IMR-90 (cell line): ENCODE measurements around the gene FNBP1. TPM values are rescaled to one million over a fixed set of nuclear protein-coding genes. Genes with fewer than 3 reads are reported as not detected.

ENCODE experiments used
- ATAC-seq: fragments of 200-7000 bp; cut with Tn5 transposase; 2 replicates; pipeline ENCODE4 v1.9.1; 2020; ENCODE audit warnings: low read depth, mild to moderate bottlenecking, moderate library complexity
- BruUV-seq: library from RNA; stranded (reverse); fragments of 400-500 nt; replicated peaks from 2 replicates; lab custom pipeline; 2021; lab: Mats Ljungman, UMichigan
- CTCF ChIA-PET: fragments of 300-600 bp; formaldehyde crosslinking; extraction: SDS; loops from one replicate; lab custom pipeline; 2021; ENCODE audit warnings: antibody characterized with exemption; lab: Yijun Ruan, JAX
- POLR2A ChIA-PET: fragments of 300-600 bp; sonication (Branson Sonifier 250); formaldehyde crosslinking; loops from one replicate; lab custom pipeline; 2022; ENCODE audit warnings: antibody characterized with exemption; ENCODE audit not compliant: unreplicated experiment; lab: Charles Lee
- DNase-seq: peaks from one replicate; pipeline ENCODE4 v3.0.0; 2013
- H2AFZ ChIP-seq: replicated peaks from 2 replicates; pipeline ENCODE3; 2013; ENCODE audit warnings: low read length, mild to moderate bottlenecking; ENCODE audit not compliant: poor library complexity
- H2AK5ac ChIP-seq: 2 replicates; pipeline ENCODE4 v1.6.1; 2013; ENCODE audit warnings: low read depth, low read length, inconsistent platforms
- H2AK9ac ChIP-seq: replicated peaks from 2 replicates; pipeline ENCODE3; 2013; ENCODE audit warnings: mild to moderate bottlenecking, low read depth, low read length, moderate library complexity; ENCODE audit not compliant: poor library complexity
- H2BK120ac ChIP-seq: 2 replicates; pipeline ENCODE4 v1.6.1; 2013; ENCODE audit warnings: low read depth, low read length, inconsistent platforms
- H2BK15ac ChIP-seq: 3 replicates; pipeline ENCODE4 v1.6.1; 2013; ENCODE audit warnings: low read depth, low read length, inconsistent platforms
- H2BK20ac ChIP-seq: 2 replicates; pipeline ENCODE4 v1.6.1; 2013; ENCODE audit warnings: low read depth, mild to moderate bottlenecking, inconsistent platforms, low read length, moderate library complexity
- H2BK5ac ChIP-seq: 2 replicates; pipeline ENCODE4 v1.6.1; 2013; ENCODE audit warnings: mild to moderate bottlenecking, low read depth, low read length, inconsistent platforms; ENCODE audit not compliant: poor library complexity, severe bottlenecking
- H3K14ac ChIP-seq: replicated peaks from 2 replicates; pipeline ENCODE4 v1.6.1; 2013; ENCODE audit warnings: low read depth, low read length, inconsistent platforms
- H3K18ac ChIP-seq: 2 replicates; pipeline ENCODE4 v1.6.1; 2013; ENCODE audit warnings: low read depth, low read length, control low read depth
- H3K23ac ChIP-seq: 2 replicates; pipeline ENCODE4 v1.6.1; 2013; ENCODE audit warnings: low read depth, low read length, inconsistent platforms
- H3K27ac ChIP-seq: 2 replicates; pipeline ENCODE4 v1.5.1; 2013; ENCODE audit warnings: mild to moderate bottlenecking, control low read depth, low read length; ENCODE audit not compliant: insufficient read depth
- H3K27me3 ChIP-seq: 2 replicates; pipeline ENCODE4 v1.6.1; 2013; ENCODE audit warnings: low read length; ENCODE audit not compliant: control insufficient read depth, insufficient read depth
- H3K36me3 ChIP-seq: 2 replicates; pipeline ENCODE4 v1.6.1; 2013; ENCODE audit warnings: low read length, mixed read lengths; ENCODE audit not compliant: control insufficient read depth, insufficient read depth
- H3K4ac ChIP-seq: 2 replicates; pipeline ENCODE4 v1.6.1; 2013; ENCODE audit warnings: low read depth, low read length, inconsistent platforms
- H3K4me1 ChIP-seq: 2 replicates; pipeline ENCODE4 v1.6.1; 2013; ENCODE audit warnings: low read length, mixed read lengths; ENCODE audit not compliant: control insufficient read depth, insufficient read depth
- H3K4me2 ChIP-seq: 2 replicates; pipeline ENCODE4 v1.6.1; 2013; ENCODE audit warnings: low read depth, mild to moderate bottlenecking, control low read depth, low read length, moderate library complexity
- H3K4me3 ChIP-seq: 2 replicates; pipeline ENCODE4 v1.5.1; 2013; ENCODE audit warnings: low read depth, mild to moderate bottlenecking, control low read depth, low read length, moderate library complexity; ENCODE audit not compliant: insufficient read depth
- H3K56ac ChIP-seq: 2 replicates; pipeline ENCODE4 v1.6.1; 2013; ENCODE audit warnings: low read length, inconsistent platforms; ENCODE audit not compliant: insufficient read depth; ENCODE audit errors: extremely low read depth
- H3K79me1 ChIP-seq, 2 experiments: 2 replicates each; pipeline ENCODE4 v1.6.1; 2013; ENCODE audit warnings: low read length in 2 of 2, inconsistent platforms in 1 of 2, low read depth in 1 of 2
- H3K9ac ChIP-seq: 2 replicates; pipeline ENCODE4 v1.6.1; 2013; ENCODE audit warnings: low read depth, low read length, control low read depth
- H3K9me1 ChIP-seq: 2 replicates; pipeline ENCODE4 v1.6.1; 2013; ENCODE audit warnings: low read length, inconsistent platforms; ENCODE audit not compliant: insufficient read depth
- H3K9me3 ChIP-seq: 2 replicates; pipeline ENCODE4 v1.6.1; 2013; ENCODE audit warnings: low read length; ENCODE audit not compliant: control insufficient read depth, insufficient read depth
- H4K20me1 ChIP-seq: 2 replicates; pipeline ENCODE4 v1.6.1; 2013; ENCODE audit warnings: low read length, inconsistent platforms; ENCODE audit not compliant: insufficient read depth
- H4K5ac ChIP-seq: 2 replicates; pipeline ENCODE4 v1.6.1; 2013; ENCODE audit warnings: mild to moderate bottlenecking, low read depth, low read length, control low read depth
- H4K8ac ChIP-seq, 2 experiments: 2 replicates each; pipeline ENCODE4 v1.6.1; 2013; ENCODE audit warnings: low read depth in 2 of 2, low read length in 2 of 2, control low read depth in 1 of 2, inconsistent platforms in 1 of 2
- H4K91ac ChIP-seq: 2 replicates; pipeline ENCODE4 v1.6.1; 2013; ENCODE audit warnings: low read depth, low read length, inconsistent platforms; ENCODE audit not compliant: insufficient read depth
- BHLHE40 ChIP-seq: fragments of 150-350 bp; IDR thresholded peaks from 2 replicates; pipeline ENCODE4 v1.6.1; 2016; ENCODE audit warnings: mild to moderate bottlenecking, low read depth, low read length
- CEBPB ChIP-seq: IDR thresholded peaks from 2 replicates; pipeline ENCODE4 v1.6.1; 2012; ENCODE audit warnings: low read depth, low read length, improper control_type of control experiment
- CHD1 ChIP-seq: IDR thresholded peaks from 2 replicates; pipeline ENCODE4 v1.6.1; 2012; ENCODE audit warnings: low read depth, low read length, improper control_type of control experiment
- ELK1 ChIP-seq: fragments of 150-350 bp; IDR thresholded peaks from 2 replicates; pipeline ENCODE4 v1.6.1; 2016; ENCODE audit warnings: low read depth, mild to moderate bottlenecking, low read length, moderate library complexity, borderline replicate concordance
- MAFK ChIP-seq: IDR thresholded peaks from 2 replicates; pipeline ENCODE4 v1.6.1; 2012; ENCODE audit warnings: low read depth, low read length, improper control_type of control experiment
- MAZ ChIP-seq: IDR thresholded peaks from 2 replicates; pipeline ENCODE4 v1.6.1; 2012; ENCODE audit warnings: low read depth, mild to moderate bottlenecking, low read length, improper control_type of control experiment, moderate library complexity, borderline replicate concordance
- MXI1 ChIP-seq: IDR thresholded peaks from 2 replicates; pipeline ENCODE4 v1.6.1; 2012; ENCODE audit warnings: low read depth, mild to moderate bottlenecking, low read length, moderate library complexity, borderline replicate concordance
- NFE2L2 ChIP-seq: fragments of 150-350 bp; IDR thresholded peaks from 2 replicates; pipeline ENCODE4 v1.6.1; 2016; ENCODE audit warnings: low read depth, mild to moderate bottlenecking, low read length
- RAD21 ChIP-seq: IDR thresholded peaks from 2 replicates; pipeline ENCODE4 v1.6.1; 2012; ENCODE audit warnings: low read length, improper control_type of control experiment
- RCOR1 ChIP-seq: IDR thresholded peaks from 2 replicates; pipeline ENCODE4 v1.6.1; 2012; ENCODE audit warnings: mild to moderate bottlenecking, low read length, improper control_type of control experiment; ENCODE audit not compliant: insufficient replicate concordance
- RFX5 ChIP-seq: IDR thresholded peaks from 2 replicates; pipeline ENCODE4 v1.8.0; 2012; ENCODE audit warnings: low read depth, mild to moderate bottlenecking, low read length, moderate library complexity
- SMC3 ChIP-seq: fragments of 150-350 bp; IDR thresholded peaks from 2 replicates; pipeline ENCODE4 v1.6.1; 2016; ENCODE audit warnings: low read depth, mild to moderate bottlenecking, antibody characterized with exemption, low read length, moderate library complexity
- USF2 ChIP-seq: fragments of 150-350 bp; IDR thresholded peaks from 2 replicates; pipeline ENCODE4 v1.6.1; 2017; ENCODE audit warnings: mild to moderate bottlenecking, antibody characterized with exemption, low read length, low read depth
- WGBS, 2 experiments: methylation state at CpG; one replicate each; pipeline versions ENCODE4 v1.1.5 to v1.1.7; 2013; ENCODE audit warnings: missing lambda C conversion rate in 2 of 2; ENCODE audit not compliant: insufficient read length in 1 of 2; ENCODE audit errors: extremely low coverage in 2 of 2; 5-methylcytosine and 5-hydroxymethylcytosine counted together
- dilution Hi-C: fragments of 300-500 bp; cut with HindIII; formaldehyde crosslinking; loops from one replicate; pipeline ENCODE4 v1.14.3; 2018; ENCODE audit warnings: low sequenced_read_pairs; ENCODE audit not compliant: unreplicated experiment
- in situ Hi-C: fragments of 300-500 bp; cut with MboI; formaldehyde crosslinking; loops from 3 replicates; pipeline ENCODE4 v1.14.3; 2019; ENCODE audit warnings: low sequenced_read_pairs, inconsistent platforms, mixed read lengths
- intact Hi-C: fragments of 100-400 bp; cut with micrococcal nuclease; formaldehyde crosslinking; loops from 2 replicates; pipeline ENCODE4 v1.10.0; 2022
- polyA plus RNA-seq, 3 experiments: library from polyadenylated mRNA; depleted of rRNA; stranded (reverse); fragments of >200 nt; gene quantifications; 2 replicates each; pipeline ENCODE4 v1.2.3, GENCODE V29; 2012; ENCODE audit warnings: low replicate concordance in 1 of 3
- total RNA-seq: library from RNA; depleted of rRNA; stranded (reverse); fragments of >200 nt; gene quantifications from 2 replicates; pipeline ENCODE4 v1.2.3, GENCODE V29; 2012

FNBP1 gene
- total and polyA plus RNA-seq, 2 of the 4 experiments (the other 2 are of a cell fraction) = 10.3 to 15.4 TPM

DNA sequence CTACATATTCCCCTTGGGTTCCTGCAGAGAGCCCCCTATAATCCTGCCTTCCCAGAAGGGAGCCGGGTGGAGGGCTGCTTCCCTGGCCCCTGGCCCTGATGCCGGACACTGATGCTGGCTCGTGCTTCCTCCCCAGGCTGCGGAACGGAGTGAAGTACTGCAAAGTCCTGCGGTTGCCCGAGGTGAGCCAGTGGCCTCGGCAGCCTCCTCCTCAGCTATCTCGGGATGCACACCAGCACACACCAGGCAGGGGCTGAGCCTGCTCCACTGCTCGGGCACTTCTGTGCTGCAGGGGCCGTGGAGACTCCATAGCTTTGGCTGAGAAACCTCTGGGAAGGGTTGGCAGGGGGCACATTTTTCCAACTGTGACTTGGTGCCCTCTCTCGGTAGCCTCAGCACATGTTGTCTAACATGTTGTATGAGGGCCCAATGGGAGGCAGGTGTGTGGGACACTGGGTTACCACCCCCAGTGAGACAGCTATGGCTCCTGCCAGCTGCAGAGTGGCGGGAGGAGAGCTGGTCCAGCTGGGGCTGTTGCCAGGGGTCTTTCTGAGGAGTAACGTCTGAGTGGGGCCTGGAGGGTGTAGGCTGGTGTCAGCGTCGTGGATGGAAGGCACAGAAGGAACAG, 169.3 kb downstream of the FNBP1 start:
- no peak overlapping the region for H2AK5ac ChIP-seq
- H3K4me1 ChIP-seq = no peaks in the 10 kb centered on the region
- no peak overlapping the region for H4K5ac ChIP-seq
- no peaks in the 10 kb centered on the region for H4K20me1 ChIP-seq
- BruUV-seq = no TSS peak
- H2BK20ac ChIP-seq = no peak overlapping the region
- no peak overlapping the region for H3K4me3 ChIP-seq
- H3K27ac ChIP-seq = no peak overlapping the region
- H2AK9ac ChIP-seq = no peak overlapping the region
- H3K9me1 ChIP-seq = peaks cover 3% of the 10 kb centered on the region; the same call in 1 of the 2 replicates
- no peaks in the 10 kb centered on the region for H3K79me1 ChIP-seq
- no peak overlapping the region for H3K23ac ChIP-seq
- H2BK5ac ChIP-seq = no peak overlapping the region
- no peak overlapping the region for H2BK120ac ChIP-seq
- H4K8ac ChIP-seq = no peak overlapping the region
- intact Hi-C loops = no loop called here
- 73% methylated on average over 3 of the region's 16 CpGs; no CpG with 5 or more reads in 1 of the 2 experiments for WGBS, 2 experiments
- H3K4me2 ChIP-seq = no peak overlapping the region
- ChIA-PET CTCF (no interaction called here), POLR2A (no interaction called here)
- no peak for DNase-seq
- no peaks in the 10 kb centered on the region for H3K9me3 ChIP-seq
- no peak for ATAC-seq
- no peak overlapping the region for H3K4ac ChIP-seq
- in situ Hi-C loops = no loop called here
- dilution Hi-C loops = no loop called here
- TF ChIP-seq CHD1 (no peak), RAD21 (no peak), MAFK (no peak), SMC3 (no peak), MXI1 (no peak), RFX5 (no peak), ELK1 (no peak), NFE2L2 (no peak), CEBPB (no peak), MAZ (no peak), BHLHE40 (no peak), RCOR1 (no peak), USF2 (no peak)
- H3K18ac ChIP-seq = no peak overlapping the region
- H4K91ac ChIP-seq = no peak overlapping the region
- no peak overlapping the region for H3K56ac ChIP-seq
- no peaks in the 10 kb centered on the region for H3K27me3 ChIP-seq
- H2BK15ac ChIP-seq = no peak overlapping the region
- H3K36me3 ChIP-seq = peaks cover 35% of the 10 kb centered on the region
- H3K9ac ChIP-seq = no peak overlapping the region
- H2AFZ ChIP-seq = no peak overlapping the region
- no peak overlapping the region for H3K14ac ChIP-seq
